Cardiac fibroblast (primary cell): ENCODE data around the gene UBL4B.

Experiments used
- DNase-seq, 2 donors: peaks; one replicate each; pipeline versions ENCODE4 v3.0.0 to v3.0.0-alpha.2; 2010; ENCODE audit warnings: low read depth in 2 of 2
- H3K4me3 ChIP-seq, 2 donors: replicated peaks in 1 of 2; 1 replicate in 1 of 2; 2 replicates in 1 of 2; pipeline ENCODE4 v1.5.1; 2011; ENCODE audit warnings: low read depth in 2 of 2, low read length in 2 of 2, mild to moderate bottlenecking in 2 of 2, moderate library complexity in 1 of 2
- CTCF ChIP-seq: IDR thresholded peaks from one replicate; pipeline ENCODE4 v1.5.1; 2011; ENCODE audit warnings: low read depth, mild to moderate bottlenecking, low read length, inconsistent platforms

The UBL4B gene

DNA sequence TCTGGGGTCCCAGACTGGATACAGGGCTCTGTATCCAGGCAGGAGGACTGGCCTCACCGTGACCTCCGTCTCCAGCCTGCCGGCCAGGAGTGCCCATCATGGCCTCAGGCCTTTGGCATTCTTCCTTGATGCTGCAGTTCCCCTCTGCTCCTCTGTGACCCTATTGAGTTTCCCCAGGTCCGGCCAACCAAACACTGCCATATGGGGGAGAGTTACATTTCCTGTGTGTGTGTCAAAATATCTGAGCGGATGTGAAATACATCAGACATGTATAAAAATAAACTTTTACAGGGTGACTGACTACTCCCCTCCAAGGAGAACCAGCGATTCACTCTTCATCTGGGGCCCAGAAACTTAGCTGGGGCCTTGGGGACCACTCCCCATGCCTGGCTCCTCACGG lies 10.2 kb upstream of the UBL4B start:
- DNase-seq: peak; percentile 26 to 31
- no peak for TF ChIP-seq CTCF

GRCh38 chr1:110106013-110106941 lies 6.0 kb upstream of the UBL4B start:
- peak; percentile 71 to 78 for DNase-seq
- peak; percentile 98 for TF ChIP-seq CTCF
- no peak overlapping the region for H3K4me3 ChIP-seq

More for the DNA sequence above, 10.2 kb upstream of the UBL4B start:
- no peak overlapping the region for H3K4me3 ChIP-seq

DNA sequence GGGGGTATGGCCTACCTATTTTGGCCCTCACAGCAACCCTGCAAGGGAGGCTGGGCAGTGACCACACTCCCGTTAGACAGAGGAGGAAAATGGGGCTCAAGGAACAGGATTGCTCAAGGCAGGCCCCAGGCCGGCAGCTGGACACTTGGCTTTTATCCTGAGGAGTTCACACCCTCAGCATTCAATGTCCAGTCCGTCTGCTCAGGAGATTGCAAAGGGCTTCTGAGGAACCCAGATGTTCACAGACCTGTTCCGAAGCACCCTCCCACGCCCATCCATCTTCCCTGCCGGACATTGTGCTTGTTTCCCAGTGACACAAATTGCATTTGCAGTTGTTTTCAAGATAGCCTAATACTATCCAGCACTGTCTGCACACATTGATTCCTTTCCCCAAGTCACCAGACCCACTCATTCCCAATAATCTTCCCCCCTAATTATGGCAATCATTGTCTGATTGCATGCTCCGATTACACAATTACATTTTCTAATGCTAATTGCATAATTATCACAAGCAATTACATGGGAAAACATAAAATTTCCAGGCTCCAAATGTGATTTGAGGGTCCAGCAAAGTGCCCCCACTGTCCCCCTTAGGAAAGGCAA lies 4.3 kb upstream of the UBL4B start:
- no peak for TF ChIP-seq CTCF
- no peak overlapping the region for H3K4me3 ChIP-seq
- DNase-seq: no peak

- no peak for TF ChIP-seq CTCF
- H3K4me3 ChIP-seq: no peak overlapping the region
- no peak for DNase-seq
Observed at GRCh38 chr1:110111081-110111480, 1.2 kb upstream of the UBL4B start.

GRCh38 chr1:110112656-110113055 lies 413 bp downstream of the UBL4B start:
- DNase-seq: no peak
- TF ChIP-seq CTCF: no peak
- H3K4me3 ChIP-seq: no peak overlapping the region

GRCh38 chr1:110113551-110113950 lies 1.3 kb downstream of the UBL4B start:
- DNase-seq: no peak

More at GRCh38 chr1:110113551-110113950, 1.3 kb downstream of the UBL4B start:
- no peak for TF ChIP-seq CTCF
- H3K4me3 ChIP-seq: no peak overlapping the region
